Measurements from ENCODE around the gene MCF2L2.
"Not testable (repeated sequence)": the region's sequence is repeated elsewhere in the genome, so short reads cannot be mapped to it uniquely, and the experiment has no call there.

Gene MCF2L2

GRCh38 chr3:183193762-183194689, 234.4 kb downstream of the MCF2L2 start:
- DNase-seq, result peak; percentile 30

GRCh38 chr3:183192650-183193300, 235.6 kb downstream of the MCF2L2 start:
- no peak for DNase-seq

- DNase-seq, result no peak
Observed at GRCh38 chr3:183189641-183190040, 238.8 kb downstream of the MCF2L2 start.

- DNase-seq, result no peak
Observed at GRCh38 chr3:183188895-183189462, 239.4 kb downstream of the MCF2L2 start.

- DNase-seq, result no peak
Observed at GRCh38 chr3:183185696-183186095, 242.7 kb downstream of the MCF2L2 start.

- no peak for DNase-seq
Observed at GRCh38 chr3:183182732-183183610, 245.4 kb downstream of the MCF2L2 start.

- DNase-seq, result no peak
Observed at GRCh38 chr3:183182073-183182472, 246.3 kb downstream of the MCF2L2 start.

- DNase-seq, result no peak
Observed at GRCh38 chr3:183181606-183182005, 246.8 kb downstream of the MCF2L2 start.

- no peak for DNase-seq
Observed at GRCh38 chr3:183180784-183181295, 247.6 kb downstream of the MCF2L2 start.

- DNase-seq, result no peak
Observed at GRCh38 chr3:183180110-183180783, 248.2 kb downstream of the MCF2L2 start.

- not testable (repeated sequence) for DNase-seq
Observed at GRCh38 chr3:183179550-183179908, 248.9 kb downstream of the MCF2L2 start.

- DNase-seq, result no peak
Observed at GRCh38 chr3:183178833-183179549, 249.4 kb downstream of the MCF2L2 start.

GRCh38 chr3:183178512-183178832, 249.9 kb downstream of the MCF2L2 start:
- DNase-seq, result no peak

- no peak for DNase-seq
Observed at GRCh38 chr3:183172051-183172639, 256.3 kb downstream of the MCF2L2 start.

- DNase-seq, result not testable (repeated sequence)
Observed at GRCh38 chr3:183167975-183168374, 260.4 kb downstream of the MCF2L2 start.

- DNase-seq, result no peak
Observed at GRCh38 chr3:183163563-183163962, 264.9 kb downstream of the MCF2L2 start.

GRCh38 chr3:183161552-183162336, 266.7 kb downstream of the MCF2L2 start:
- no peak for DNase-seq

- DNase-seq, result no peak
Observed at GRCh38 chr3:183160616-183161015, 267.8 kb downstream of the MCF2L2 start.

- DNase-seq, result no peak
Observed at GRCh38 chr3:183159333-183159732, 269.1 kb downstream of the MCF2L2 start.

GRCh38 chr3:183158551-183159006, 269.8 kb downstream of the MCF2L2 start:
- no peak for DNase-seq
